ENCODE data around the gene ZBTB47.
A peak's percentile ranks its signal among the peaks of the same experiment; 100 is the strongest.

ZBTB47 gene

DNA sequence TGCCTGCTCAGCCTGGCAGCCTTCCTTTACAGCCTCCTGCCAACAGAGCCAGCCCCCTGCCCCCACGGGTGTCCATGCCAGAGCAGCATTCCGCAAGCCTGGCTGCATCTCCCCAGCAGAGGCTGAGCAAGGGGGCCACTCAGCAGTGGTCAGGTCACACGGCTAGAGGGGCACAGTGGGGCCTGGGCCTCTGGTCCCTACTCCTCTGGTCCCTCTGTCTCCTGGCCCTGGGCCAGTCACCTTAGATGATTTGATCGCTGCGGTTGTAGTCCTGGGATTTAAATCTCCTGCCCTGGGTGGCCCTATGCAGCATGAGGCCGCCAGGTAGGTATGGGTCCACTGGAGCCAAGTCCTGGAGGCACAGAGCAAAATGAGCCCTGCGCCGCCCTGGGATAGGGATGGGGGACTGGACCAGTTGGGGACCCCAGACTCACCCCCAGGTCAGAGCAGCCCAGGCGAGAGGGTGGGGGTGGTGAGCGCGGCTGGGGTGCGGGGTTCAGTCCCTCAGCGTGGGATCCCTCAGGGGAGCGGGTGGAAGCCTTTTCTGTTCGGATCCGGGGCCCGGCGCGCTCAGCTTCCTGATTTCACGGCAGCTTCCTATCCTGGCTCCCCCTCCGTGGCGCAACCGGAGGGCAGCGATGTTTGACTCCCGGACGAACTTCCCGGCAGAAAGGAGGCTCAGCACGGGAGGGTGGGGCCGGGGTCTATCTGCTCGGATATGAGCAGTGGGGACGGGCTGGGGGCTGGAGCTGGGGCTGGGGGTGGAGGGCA, at the start of gene ZBTB47:
ZBTB47 (plus strand) TSS at position 138 of the 771 bp plus-strand sequence. CDS start 4,659 bp downstream, outside the sequence.
- DNase-seq, result peak; percentile 80 to 87
- intact Hi-C loops (cut with DNase I; ENCODE audit: low total_unique reads), result loop anchor here (2.0 to 5.0 kb wide), 2 partner anchors 46 to 91 kb away; no protein-coding TSS in a partner anchor

GRCh38 chr3:42605546-42606173, 47.8 kb upstream of the ZBTB47 start:
- Histone ChIP-seq H3K27ac (peak overlapping the region; percentile 12 to 22), H3K9me3 (peaks cover 0 to 3% (median 0%) of the 10 kb centered on the region in 3 donors), H3K27me3 (no peaks in the 10 kb centered on the region), H3K36me3 (peaks cover 0 to 12% (median 7%) of the 10 kb centered on the region in 3 donors), H3K4me3 (no peak overlapping the region), H3K4me1 (peaks cover 0 to 62% (median 21%) of the 10 kb centered on the region in 4 donors)
- TF ChIP-seq, protein P1, sequence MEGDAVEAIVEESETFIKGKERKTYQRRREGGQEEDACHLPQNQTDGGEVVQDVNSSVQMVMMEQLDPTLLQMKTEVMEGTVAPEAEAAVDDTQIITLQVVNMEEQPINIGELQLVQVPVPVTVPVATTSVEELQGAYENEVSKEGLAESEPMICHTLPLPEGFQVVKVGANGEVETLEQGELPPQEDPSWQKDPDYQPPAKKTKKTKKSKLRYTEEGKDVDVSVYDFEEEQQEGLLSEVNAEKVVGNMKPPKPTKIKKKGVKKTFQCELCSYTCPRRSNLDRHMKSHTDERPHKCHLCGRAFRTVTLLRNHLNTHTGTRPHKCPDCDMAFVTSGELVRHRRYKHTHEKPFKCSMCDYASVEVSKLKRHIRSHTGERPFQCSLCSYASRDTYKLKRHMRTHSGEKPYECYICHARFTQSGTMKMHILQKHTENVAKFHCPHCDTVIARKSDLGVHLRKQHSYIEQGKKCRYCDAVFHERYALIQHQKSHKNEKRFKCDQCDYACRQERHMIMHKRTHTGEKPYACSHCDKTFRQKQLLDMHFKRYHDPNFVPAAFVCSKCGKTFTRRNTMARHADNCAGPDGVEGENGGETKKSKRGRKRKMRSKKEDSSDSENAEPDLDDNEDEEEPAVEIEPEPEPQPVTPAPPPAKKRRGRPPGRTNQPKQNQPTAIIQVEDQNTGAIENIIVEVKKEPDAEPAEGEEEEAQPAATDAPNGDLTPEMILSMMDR (IDR thresholded peaks at IDR 0.05), result no peak
- DNase-seq, result no peak
- intact Hi-C loops (cut with DNase I; ENCODE audit: low total_unique reads), result loop anchor here (5.0 kb wide), 1 partner anchor 47 kb away; the partner anchor contains the start of gene ZBTB47

More for the DNA sequence above, at the start of gene ZBTB47:
- Histone ChIP-seq H3K9me3 (no peaks in the 10 kb centered on the region), H3K27me3 (no peaks in the 10 kb centered on the region), H3K27ac (peak within 1 kb of the TSS; percentile 95 to 99), H3K4me3 (peak within 1 kb of the TSS; percentile 89 to 95), H3K36me3 (peaks cover 7 to 16% (median 8%) of the 10 kb centered on the region in 3 donors), H3K4me1 (peaks cover 0 to 80% (median 68%) of the 10 kb centered on the region in 4 donors)
- TF ChIP-seq, protein P1 (IDR thresholded peaks at IDR 0.05), result no peak

DNA sequence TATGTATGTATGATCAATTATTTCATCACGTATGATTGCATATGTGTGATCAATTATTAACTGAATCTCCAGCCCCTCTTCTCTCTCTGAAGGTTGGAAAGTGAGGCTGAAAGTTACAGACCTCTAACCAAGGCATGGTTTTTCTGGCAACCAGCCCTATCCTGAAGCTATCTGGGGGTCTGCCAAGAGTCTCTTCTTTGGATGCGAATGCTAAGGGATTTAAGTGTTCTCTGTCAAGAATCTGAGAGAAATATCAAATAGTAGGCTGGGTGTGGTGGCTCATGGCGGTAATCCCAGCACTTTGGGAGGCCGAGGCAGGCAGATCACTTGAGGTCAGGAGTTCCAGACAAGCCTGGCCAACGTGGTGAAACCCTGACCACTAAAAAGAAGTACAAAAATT, 44.9 kb upstream of the ZBTB47 start:
- H3K27ac ChIP-seq, result no peak overlapping the region
- peaks cover 0 to 3% (median 0%) of the 10 kb centered on the region in 3 donors for H3K9me3 ChIP-seq
- TF ChIP-seq, protein P1 (IDR thresholded peaks at IDR 0.05), result no peak
- H3K4me1 ChIP-seq, result peaks cover 0 to 73% (median 16%) of the 10 kb centered on the region in 4 donors
- H3K27me3 ChIP-seq, result no peaks in the 10 kb centered on the region
- H3K36me3 ChIP-seq, result peaks cover 0 to 18% (median 12%) of the 10 kb centered on the region in 3 donors
- no peak for DNase-seq
- H3K4me3 ChIP-seq, result no peak overlapping the region
- intact Hi-C loops (cut with DNase I; ENCODE audit: low total_unique reads), result loop anchor here (5.0 kb wide), 1 partner anchor 44 kb away; the partner anchor contains the start of gene ZBTB47

DNA sequence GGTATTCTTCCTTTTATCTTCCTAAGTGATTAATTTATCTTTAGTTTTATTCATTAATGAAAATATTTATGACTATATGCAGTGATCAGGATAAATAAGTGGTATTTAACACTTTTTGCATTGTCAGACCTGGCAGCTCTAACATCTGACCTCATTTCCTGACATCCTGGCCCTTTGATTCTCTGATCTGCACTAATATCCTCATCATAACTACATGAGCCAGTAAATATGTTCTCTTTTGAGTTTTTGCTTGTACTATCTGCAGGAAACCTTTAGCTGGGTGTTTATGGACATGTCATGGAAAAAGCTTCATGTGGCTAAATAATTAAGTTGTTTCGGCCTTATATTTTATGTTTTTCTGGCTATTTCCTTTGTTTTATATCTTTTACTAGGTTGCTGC, 42.5 kb upstream of the ZBTB47 start:
- H3K4me1 ChIP-seq, result peaks cover 0 to 71% (median 15%) of the 10 kb centered on the region in 4 donors
- H3K4me3 ChIP-seq, result no peak overlapping the region
- TF ChIP-seq, protein P1 (IDR thresholded peaks at IDR 0.05), result no peak
- no peak overlapping the region for H3K27ac ChIP-seq
- no peaks in the 10 kb centered on the region for H3K9me3 ChIP-seq
- no peaks in the 10 kb centered on the region for H3K27me3 ChIP-seq
- peaks cover 0 to 14% (median 12%) of the 10 kb centered on the region in 3 donors for H3K36me3 ChIP-seq
- no peak for DNase-seq
- intact Hi-C loops (cut with DNase I; ENCODE audit: low total_unique reads), result no loop called here

DNA sequence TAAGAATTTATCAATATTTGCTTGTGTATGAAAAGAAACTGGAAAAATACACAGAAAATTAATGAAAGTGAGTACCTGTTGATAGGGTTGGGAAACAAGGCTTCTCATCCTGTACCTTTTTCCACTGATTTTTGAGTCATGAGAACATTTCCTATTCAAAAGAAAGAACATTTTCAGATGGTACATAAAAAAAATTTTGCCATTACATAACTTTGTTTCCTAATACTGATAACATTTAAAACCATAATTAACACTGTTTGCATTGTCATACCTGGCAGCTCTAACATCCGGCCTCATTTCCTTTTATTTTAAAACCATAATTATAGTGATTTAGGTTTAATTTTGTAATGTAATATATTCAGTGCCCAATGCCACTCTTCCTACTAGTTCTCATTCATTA, 41.3 kb upstream of the ZBTB47 start:
- DNase-seq, result no peak
- Histone ChIP-seq H3K27ac (peak overlapping the region; percentile 19 to 37), H3K4me1 (peaks cover 0 to 67% (median 14%) of the 10 kb centered on the region in 4 donors)

More for the DNA sequence above, 41.3 kb upstream of the ZBTB47 start:
- intact Hi-C loops (cut with DNase I; ENCODE audit: low total_unique reads), result no loop called here
- H3K27me3 ChIP-seq, result no peaks in the 10 kb centered on the region
- H3K4me3 ChIP-seq, result no peak overlapping the region
- TF ChIP-seq, protein P1 (IDR thresholded peaks at IDR 0.05), result no peak
- peaks cover 0 to 14% (median 12%) of the 10 kb centered on the region in 3 donors for H3K36me3 ChIP-seq
- no peaks in the 10 kb centered on the region for H3K9me3 ChIP-seq
